GM18868 (cell line): ENCODE measurements around the gene OPRD1.

Source experiments
- ATAC-seq: cut with Tn5 transposase; IDR thresholded peaks from one replicate; pipeline ENCODE4 v1.9.1; 2021; ENCODE audit warnings: mild to moderate bottlenecking, moderate library complexity; ENCODE audit not compliant: unreplicated experiment

OPRD1 gene

GRCh38 chr1:28902738-28903137, 90.8 kb downstream of the OPRD1 start:
- ATAC-seq = no peak

DNA sequence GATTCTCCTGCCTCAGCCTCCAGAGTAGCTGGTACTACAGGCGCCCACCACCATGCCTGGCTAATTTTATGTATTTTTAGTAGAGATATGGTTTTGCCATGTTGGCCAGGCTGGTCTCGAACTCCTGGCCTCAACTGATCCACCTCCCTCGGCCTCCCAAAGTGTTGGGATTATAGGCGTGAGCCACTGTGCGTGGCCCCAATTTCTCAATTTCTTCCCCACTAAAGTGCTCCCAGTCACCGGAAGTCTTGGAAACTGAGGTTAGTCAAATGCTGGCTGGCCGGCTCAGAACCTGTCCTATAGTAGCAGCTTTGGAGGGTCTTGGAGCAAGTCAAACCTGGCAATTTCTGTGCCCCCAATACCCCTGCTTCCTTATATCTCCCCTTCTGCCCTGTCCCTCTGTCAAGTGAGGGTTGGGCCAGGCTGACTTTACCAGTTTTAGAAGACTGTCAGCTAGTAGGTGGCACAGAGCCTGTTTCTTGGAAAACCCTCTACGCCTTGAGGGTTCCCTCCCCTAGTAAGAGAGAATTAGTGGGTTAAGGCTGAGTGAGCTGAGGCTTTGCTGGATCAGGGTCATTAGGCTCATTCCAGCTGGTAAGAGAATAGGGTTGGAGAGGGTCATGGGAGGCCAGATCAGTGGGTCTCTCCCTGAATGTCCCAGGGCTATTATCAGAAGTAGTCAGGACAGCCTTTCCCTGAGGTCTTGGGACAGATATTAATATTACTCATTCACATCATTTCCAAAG, 94.1 kb downstream of the OPRD1 start:
- ATAC-seq = no peak

DNA sequence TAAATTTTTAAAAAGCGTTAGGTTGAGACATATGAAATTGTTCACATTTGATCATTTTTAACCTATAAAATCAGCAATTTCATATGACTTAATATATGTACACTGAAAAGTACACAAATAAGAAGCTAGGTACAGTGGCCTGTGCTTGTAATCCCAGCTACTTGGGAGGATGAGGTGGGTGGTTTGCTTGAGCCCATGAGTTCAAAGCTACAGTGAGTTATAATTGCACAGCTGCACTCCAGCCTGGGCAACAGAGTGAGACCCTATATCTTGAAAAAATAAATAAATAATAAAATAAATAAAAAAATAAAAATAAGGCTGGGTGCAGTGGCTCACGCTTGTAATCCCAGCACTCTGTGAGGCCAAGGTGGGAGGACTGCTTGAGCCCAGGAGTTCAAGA, 97.2 kb downstream of the OPRD1 start:
- no peak for ATAC-seq

DNA sequence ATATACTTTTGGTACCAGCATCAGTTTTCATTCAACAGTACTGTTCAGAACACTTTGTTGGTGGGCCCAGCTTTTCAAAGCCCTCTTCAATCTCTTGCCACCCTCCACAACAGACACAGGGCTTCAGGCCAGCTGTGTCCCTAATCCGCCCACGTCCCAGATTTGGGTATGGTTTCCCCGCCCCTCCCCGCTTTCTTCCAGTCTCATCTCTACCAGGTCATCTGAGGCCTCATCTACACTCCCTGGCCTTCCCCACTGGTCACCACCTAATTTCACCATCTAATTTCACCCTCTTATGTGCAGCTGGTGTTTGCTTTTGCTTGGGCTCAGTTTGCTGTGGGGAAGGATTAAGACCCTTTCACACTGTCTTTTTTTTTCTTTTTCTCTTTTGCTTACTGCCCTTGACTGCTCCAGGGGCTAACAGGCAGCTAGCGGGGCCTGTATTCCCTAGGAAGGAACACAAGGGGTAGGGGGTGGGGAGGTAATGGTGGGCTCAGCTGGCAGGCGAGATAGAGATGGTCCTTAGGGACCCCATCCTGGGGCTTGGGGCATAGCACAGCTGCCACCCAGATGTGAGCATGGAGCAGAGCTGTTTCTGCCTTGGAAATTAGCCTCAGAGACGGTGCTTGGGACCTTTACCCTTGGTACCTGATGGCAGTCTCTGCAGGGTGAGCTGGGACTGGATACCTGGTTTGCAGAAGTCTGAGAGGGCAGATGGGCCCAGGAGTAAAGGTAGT, 98.6 kb downstream of the OPRD1 start:
- ATAC-seq = no peak

GRCh38 chr1:28913786-28914227, 101.8 kb downstream of the OPRD1 start:
- no peak for ATAC-seq

DNA sequence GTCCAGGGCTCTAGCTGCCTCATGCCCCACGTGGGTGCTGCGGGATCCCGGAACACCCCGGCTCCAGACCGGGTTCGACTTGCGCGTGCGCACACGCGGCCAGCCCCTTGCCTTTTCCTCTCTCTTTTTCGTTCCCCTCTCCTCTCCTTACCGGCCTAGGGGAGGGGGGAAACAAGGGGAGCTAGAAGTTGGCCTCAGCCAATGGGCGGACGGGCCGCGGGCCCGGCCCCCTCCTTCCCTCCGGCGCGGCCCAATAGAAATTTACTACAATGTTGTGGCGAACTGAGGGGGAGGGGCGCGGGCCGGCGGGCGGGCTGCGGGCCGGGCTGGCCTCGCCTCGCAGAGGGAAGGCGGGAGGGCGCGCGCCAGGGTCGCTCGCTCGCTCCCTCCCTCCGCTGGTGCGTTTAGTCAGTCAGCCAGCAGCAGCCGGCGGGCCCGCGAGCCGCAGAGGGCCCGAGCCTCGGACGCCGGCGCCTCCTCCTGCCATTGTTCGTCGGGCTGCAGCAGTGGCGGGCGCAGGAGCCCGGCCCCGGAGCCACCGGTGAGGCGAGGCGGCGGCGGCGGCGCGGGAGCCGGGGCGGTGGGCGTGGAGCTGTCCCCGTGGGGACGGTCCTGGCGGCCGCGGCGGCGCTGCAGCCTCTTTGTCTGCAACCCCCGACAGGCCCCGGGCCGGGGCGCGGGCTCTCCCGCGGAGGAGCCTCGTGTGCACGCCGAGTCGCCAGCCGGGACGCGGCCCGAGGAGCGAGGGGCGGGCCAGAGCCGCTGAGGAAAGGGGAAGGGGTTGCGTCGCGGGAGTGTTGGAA, 102.5 kb downstream of the OPRD1 start, which contains the start of gene EPB41:
TSS of gene EPB41 (plus strand) at position 342 of the 803 bp plus-strand sequence. CDS start 72,869 bp downstream, outside the sequence.
- peak; percentile 83 for ATAC-seq

DNA sequence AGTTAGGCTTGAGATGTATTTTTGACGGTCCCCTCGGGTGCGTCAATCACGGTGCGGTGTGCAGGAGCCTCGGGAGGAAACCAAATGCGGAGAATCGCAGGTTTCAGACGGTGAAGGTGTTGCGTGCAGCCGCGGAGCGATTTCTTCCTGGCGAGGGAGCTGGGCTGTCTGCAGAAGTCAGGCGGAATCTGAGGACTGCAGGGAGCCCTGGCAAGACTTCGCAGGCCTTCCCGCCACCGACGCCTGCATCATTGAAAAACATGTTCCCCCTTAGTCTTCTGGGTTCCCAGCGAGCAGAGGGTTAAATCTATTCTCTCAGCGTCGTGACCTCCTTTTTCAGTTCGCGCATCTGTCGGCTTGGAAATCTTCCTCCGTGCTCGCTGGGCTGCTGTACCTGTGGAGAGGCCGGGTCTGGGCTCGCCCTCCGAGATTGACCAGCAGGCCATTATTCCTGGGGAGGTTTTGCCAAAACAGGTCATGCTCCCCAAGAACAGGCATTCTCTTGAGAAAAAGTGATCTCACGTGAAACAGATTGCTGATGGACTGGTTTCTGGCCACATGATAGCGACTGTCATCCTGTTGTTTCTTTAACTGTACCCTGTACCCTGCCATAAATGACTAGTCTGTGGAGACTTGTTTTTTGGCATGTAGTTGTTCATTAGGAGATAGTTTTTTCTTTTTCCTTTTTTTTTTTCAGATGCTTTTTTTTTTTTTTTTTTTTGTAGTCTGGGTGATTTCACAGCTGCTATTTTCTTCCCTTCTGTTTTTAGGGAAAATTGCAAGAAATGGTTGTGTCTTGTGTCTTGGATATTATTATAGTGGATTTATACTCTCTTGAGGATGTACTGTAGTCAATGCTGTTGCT, 103.3 kb downstream of the OPRD1 start:
- peak; percentile 7 for ATAC-seq

DNA sequence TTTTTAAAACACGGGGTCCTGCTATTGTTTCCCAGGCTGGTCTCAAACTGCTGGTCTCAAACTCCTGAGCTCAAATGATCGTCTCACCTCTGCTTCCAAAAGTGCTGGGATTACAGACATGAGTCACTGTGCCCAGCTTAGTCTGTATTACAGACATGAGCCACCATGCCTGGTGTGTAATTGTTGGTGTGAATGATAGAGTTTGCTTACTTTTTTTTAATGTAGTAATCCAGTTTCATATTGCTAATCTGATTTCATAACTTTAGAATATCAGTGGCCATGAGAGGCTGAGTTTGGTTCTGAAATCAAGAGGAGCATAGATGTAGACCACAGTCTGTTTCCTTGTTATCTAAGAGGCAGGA, 105.8 kb downstream of the OPRD1 start:
- no peak for ATAC-seq
